CD4-positive, alpha-beta T cell (primary cell): ENCODE results near the gene BBS1. TPM values are rescaled to one million over a fixed set of nuclear protein-coding genes. Genes with fewer than 3 reads are reported as not detected.
"Not testable (repeated sequence)": the region's sequence is repeated elsewhere in the genome, so short reads cannot be mapped to it uniquely, and the experiment has no call there.

ENCODE experiments used
- ATAC-seq: fragments of 200-7000 bp; cut with Tn5 transposase; one replicate; pipeline ENCODE4 v1.10.0; 2022; ENCODE audit warnings: mild to moderate bottlenecking; ENCODE audit not compliant: poor library complexity
- CTCF ChIA-PET: fragments of 350-600 bp; sonication (Branson Sonifier 250); formaldehyde crosslinking; loops from one replicate; lab custom pipeline; 2021; ENCODE audit warnings: antibody characterized with exemption, inconsistent platforms; lab: Charles Lee
- POLR2A ChIA-PET: fragments of 350-600 bp; sonication (Branson Sonifier 250); formaldehyde crosslinking; loops from one replicate; lab custom pipeline; 2021; ENCODE audit warnings: antibody characterized with exemption, inconsistent platforms; lab: Charles Lee
- DNase-seq, 14 experiments: peaks; one replicate each; pipeline ENCODE4 v3.0.0-alpha.2; 2013 to 2020; ENCODE audit warnings: mixed read lengths in 2 of 14
- H3K27ac ChIP-seq, 2 donors: one replicate each; pipeline versions ENCODE4 v1.5.1 to v1.7.0; 2013; ENCODE audit warnings: low read length in 2 of 2, low read depth in 1 of 2, mild to moderate bottlenecking in 1 of 2
- H3K27me3 ChIP-seq, 2 experiments: 1 replicate in 1 of 2; 2 replicates in 1 of 2; pipeline versions ENCODE4 v1.6.1 to v1.7.0; 2013; ENCODE audit warnings: low read length in 2 of 2, control low read depth in 1 of 2, mild to moderate bottlenecking in 1 of 2, moderate library complexity in 1 of 2; ENCODE audit not compliant: insufficient read depth in 2 of 2, control insufficient read depth in 1 of 2
- H3K36me3 ChIP-seq: one replicate; pipeline ENCODE4 v1.6.1; 2013; ENCODE audit warnings: low read length, control low read depth; ENCODE audit not compliant: insufficient read depth
- H3K4me1 ChIP-seq: one replicate; pipeline ENCODE4 v1.6.1; 2013; ENCODE audit warnings: low read length, control low read depth; ENCODE audit not compliant: insufficient read depth
- H3K4me3 ChIP-seq: one replicate; pipeline ENCODE4 v1.5.1; 2013; ENCODE audit warnings: mild to moderate bottlenecking, low read length, moderate library complexity
- H3K9me3 ChIP-seq, 2 experiments: 1 replicate in 1 of 2; 2 replicates in 1 of 2; pipeline versions ENCODE4 v1.6.1 to v1.7.0; 2013; ENCODE audit warnings: low read length in 2 of 2, mild to moderate bottlenecking in 2 of 2, control low read depth in 1 of 2, moderate library complexity in 1 of 2; ENCODE audit not compliant: control insufficient read depth in 1 of 2, insufficient read depth in 1 of 2
- H3K27ac Mint-ChIP-seq: one replicate; pipeline ENCODE4 v1.8.0; 2020; ENCODE audit warnings: mixed read lengths
- H3K27me3 Mint-ChIP-seq: one replicate; pipeline ENCODE4 v1.8.0; 2021; ENCODE audit warnings: mixed read lengths
- H3K36me3 Mint-ChIP-seq: one replicate; pipeline ENCODE4 v1.8.0; 2021; ENCODE audit warnings: low read depth, mixed read lengths
- H3K4me1 Mint-ChIP-seq: one replicate; pipeline ENCODE4 v1.8.0; 2021; ENCODE audit warnings: low read depth, mixed read lengths
- H3K4me3 Mint-ChIP-seq: one replicate; pipeline ENCODE4 v1.8.0; 2020; ENCODE audit warnings: mild to moderate bottlenecking, mixed read lengths
- H3K9me3 Mint-ChIP-seq: one replicate; pipeline ENCODE4 v1.8.0; 2020; ENCODE audit warnings: mixed read lengths
- intact Hi-C, 2 experiments: fragments of 100-400 bp; cut with DNase I in 1 of 2; cut with micrococcal nuclease in 1 of 2; formaldehyde crosslinking; loops; one replicate each; pipeline versions ENCODE4 v1.15.1 to v1.9.0; 2023 to 2025; cut with DNase I, micrococcal nuclease
- total RNA-seq, 174 experiments: library from RNA in 2 of 174; stranded (reverse) in 2 of 174; gene quantifications; one replicate each; pipeline ENCODE4 v1.2.3 and lab custom pipeline; 2021 to 2026
- TF ChIP-seq, protein P1 (sequence below): fragments of 200-600 bp; IDR thresholded peaks from one replicate; pipeline ENCODE4 v1.8.0; 2022; ENCODE audit warnings: antibody characterized with exemption, mild to moderate bottlenecking

The BBS1 gene
- total RNA-seq, 2 experiments from 2014 or later = 11.7 to 11.9 TPM

- Mint-ChIP-seq H3K27me3 (no peaks in the 10 kb centered on the region), H3K4me3 (no peak overlapping the region), H3K4me1 (peaks cover 8% of the 10 kb centered on the region), H3K36me3 (no peaks in the 10 kb centered on the region), H3K27ac (no peak overlapping the region), H3K9me3 (peaks cover 7% of the 10 kb centered on the region)
- H3K36me3 ChIP-seq = no peaks in the 10 kb centered on the region
- CTCF ChIA-PET = interaction anchor here (1.4 to 5.5 kb wide), 2 partner anchors 11 to 97 kb away, joined by 5 to 75 read pairs; partner anchors contain the start of genes CCDC87, CCS and RBM4B
- POLR2A ChIA-PET = interaction anchor here (2.4 kb wide), 1 partner anchor 97 kb away, joined by 11 read pairs; the partner anchor contains the start of gene RBM4B
- no peak for DNase-seq
- no peak overlapping the region for H3K4me3 ChIP-seq
- H3K9me3 ChIP-seq = peaks cover 5 to 7% of the 10 kb centered on the region in 2 experiments
- intact Hi-C loops = no loop called here
- H3K4me1 ChIP-seq = peaks cover 8% of the 10 kb centered on the region
- no peaks in the 10 kb centered on the region for H3K27me3 ChIP-seq
- ATAC-seq = no peak
- H3K27ac ChIP-seq = no peak overlapping the region
- TF ChIP-seq, protein P1, sequence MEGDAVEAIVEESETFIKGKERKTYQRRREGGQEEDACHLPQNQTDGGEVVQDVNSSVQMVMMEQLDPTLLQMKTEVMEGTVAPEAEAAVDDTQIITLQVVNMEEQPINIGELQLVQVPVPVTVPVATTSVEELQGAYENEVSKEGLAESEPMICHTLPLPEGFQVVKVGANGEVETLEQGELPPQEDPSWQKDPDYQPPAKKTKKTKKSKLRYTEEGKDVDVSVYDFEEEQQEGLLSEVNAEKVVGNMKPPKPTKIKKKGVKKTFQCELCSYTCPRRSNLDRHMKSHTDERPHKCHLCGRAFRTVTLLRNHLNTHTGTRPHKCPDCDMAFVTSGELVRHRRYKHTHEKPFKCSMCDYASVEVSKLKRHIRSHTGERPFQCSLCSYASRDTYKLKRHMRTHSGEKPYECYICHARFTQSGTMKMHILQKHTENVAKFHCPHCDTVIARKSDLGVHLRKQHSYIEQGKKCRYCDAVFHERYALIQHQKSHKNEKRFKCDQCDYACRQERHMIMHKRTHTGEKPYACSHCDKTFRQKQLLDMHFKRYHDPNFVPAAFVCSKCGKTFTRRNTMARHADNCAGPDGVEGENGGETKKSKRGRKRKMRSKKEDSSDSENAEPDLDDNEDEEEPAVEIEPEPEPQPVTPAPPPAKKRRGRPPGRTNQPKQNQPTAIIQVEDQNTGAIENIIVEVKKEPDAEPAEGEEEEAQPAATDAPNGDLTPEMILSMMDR = no peak
Measured at GRCh38 chr11:66581261-66581660, 70.8 kb downstream of the BBS1 start.

GRCh38 chr11:66582565-66583147, 72.2 kb downstream of the BBS1 start:
- H3K27me3 ChIP-seq, CTCF ChIA-PET, H3K4me1 ChIP-seq, H3K4me3 ChIP-seq, H3K27ac Mint-ChIP-seq, H3K9me3 Mint-ChIP-seq, H3K4me1 Mint-ChIP-seq, H3K27ac ChIP-seq, H3K9me3 ChIP-seq, H3K4me3 Mint-ChIP-seq, ATAC-seq, H3K36me3 Mint-ChIP-seq, DNase-seq, intact Hi-C loops, H3K36me3 ChIP-seq, H3K27me3 Mint-ChIP-seq: not testable (repeated sequence)
- POLR2A ChIA-PET = interaction anchor here (2.4 kb wide), 1 partner anchor 96 kb away, joined by 11 read pairs; the partner anchor contains the start of gene RBM4B

Other genes starting within 250 kb of the BBS1 start
- gene RAB1B, start 242.0 kb upstream of the BBS1 start, total RNA-seq = 10 to 100 TPM; 27.4 to 29.4 TPM
- gene CNIH2, start 232.5 kb upstream of the BBS1 start, total RNA-seq = 1 to 10 TPM; 4.1 to 6.2 TPM
- 10 to 100 TPM; 17.4 to 21.1 TPM for gene YIF1A, start 221.5 kb upstream of the BBS1 start, total RNA-seq
- under 1 TPM; 0.11 to 0.14 TPM for gene TMEM151A, start 218.7 kb upstream of the BBS1 start, total RNA-seq
- 1 to 10 TPM; 3.3 to 3.4 TPM for gene CD248, start 193.6 kb upstream of the BBS1 start, total RNA-seq
- gene RIN1, start 174.2 kb upstream of the BBS1 start, total RNA-seq = 1 to 10 TPM; 1.2 to 1.6 TPM
- gene BRMS1, start 165.5 kb upstream of the BBS1 start, total RNA-seq = 10 to 100 TPM; 52.7 to 58.4 TPM
- gene B4GAT1, start 163.0 kb upstream of the BBS1 start, total RNA-seq = 1 to 10 TPM; 1.9 to 2.0 TPM
- gene SLC29A2, start 138.9 kb upstream of the BBS1 start, total RNA-seq = 1 to 10 TPM; 9.7 TPM
- gene NPAS4, start 89.6 kb upstream of the BBS1 start, total RNA-seq = not detected
- 10 to 100 TPM; 17.7 to 21.0 TPM for gene MRPL11, start 71.8 kb upstream of the BBS1 start, total RNA-seq
- gene PELI3, start 43.7 kb upstream of the BBS1 start, total RNA-seq = 10 to 100 TPM; 20.7 to 23.8 TPM
- 10 to 100 TPM; 16.9 to 17.7 TPM for gene DPP3, start 30.2 kb upstream of the BBS1 start, total RNA-seq
- 10 to 100 TPM; 17.0 to 18.4 TPM for gene ZDHHC24, start 35.4 kb downstream of the BBS1 start, total RNA-seq
- gene ACTN3, start 36.3 kb downstream of the BBS1 start, total RNA-seq = under 1 TPM; 0.14 to 0.22 TPM
- 10 to 100 TPM; 16.0 to 16.8 TPM for gene CTSF, start 58.0 kb downstream of the BBS1 start, total RNA-seq
- gene CCDC87, start 82.4 kb downstream of the BBS1 start, total RNA-seq = under 1 TPM; 0.22 to 0.25 TPM
- 10 to 100 TPM; 25.4 to 26.3 TPM for gene CCS, start 82.5 kb downstream of the BBS1 start, total RNA-seq
- 100 to 1,000 TPM; 239 to 250 TPM for gene RBM14, start 106.0 kb downstream of the BBS1 start, total RNA-seq
- 100 to 1,000 TPM; 194 to 197 TPM for gene RBM4, start 128.1 kb downstream of the BBS1 start, total RNA-seq
- gene RBM4B, start 167.3 kb downstream of the BBS1 start, total RNA-seq = 1 to 10 TPM; 3.8 to 5.1 TPM
- not detected for gene SPTBN2, start 218.6 kb downstream of the BBS1 start, total RNA-seq